ENCODE results near the gene UTS2R.

UTS2R gene

DNA sequence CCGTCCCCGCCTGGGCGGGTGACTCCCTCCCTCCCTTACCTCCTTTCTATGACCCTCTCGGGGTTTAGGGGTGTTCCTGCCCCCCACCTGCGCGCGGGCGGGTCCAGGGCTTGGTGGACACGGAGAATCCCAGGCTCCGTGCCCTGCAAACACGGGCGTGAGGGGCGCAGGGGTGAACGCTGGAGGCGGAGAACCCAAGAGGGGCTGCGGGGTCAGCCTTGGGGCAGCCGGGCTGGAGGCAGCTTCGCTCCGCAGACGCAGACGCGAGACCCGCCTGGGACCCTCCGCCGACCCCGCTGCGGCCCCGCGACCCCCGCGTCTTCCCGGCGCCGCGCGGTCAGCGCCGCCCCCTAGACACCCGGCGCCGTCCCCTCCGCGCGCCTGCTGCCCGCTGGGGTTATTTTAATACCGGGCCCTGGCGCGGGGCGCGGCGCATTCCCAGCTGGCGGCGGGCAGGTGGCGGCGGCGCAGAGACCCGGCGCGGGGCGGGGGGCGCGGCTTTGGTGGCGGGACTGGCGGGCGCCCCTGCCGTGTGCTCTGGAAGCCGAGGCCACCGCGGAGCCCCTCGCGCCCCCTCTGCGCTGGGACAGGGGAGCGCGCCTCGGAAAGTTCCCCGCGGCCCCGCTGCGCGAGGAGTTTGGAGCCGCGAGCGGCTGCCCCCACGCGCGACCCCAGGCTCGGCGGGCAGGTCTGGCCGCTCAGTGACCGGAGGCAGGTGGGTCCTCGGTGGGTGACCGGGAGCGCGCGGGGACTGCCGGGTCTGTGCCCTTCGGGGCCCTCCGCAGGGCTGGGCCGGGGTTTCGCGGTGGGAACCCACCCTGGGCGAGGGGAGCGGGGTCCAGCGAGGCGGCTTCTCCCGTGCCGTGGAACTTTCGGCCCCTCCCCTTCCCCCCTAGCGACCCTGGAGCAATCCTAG, at the start of gene UTS2R:
TSS of gene UTS2R (plus strand) at position 433 of the 916 bp plus-strand sequence. CDS start 2,560 bp downstream, outside the sequence.
- DNase-seq (ENCODE audit: low read depth) = no peak

DNA sequence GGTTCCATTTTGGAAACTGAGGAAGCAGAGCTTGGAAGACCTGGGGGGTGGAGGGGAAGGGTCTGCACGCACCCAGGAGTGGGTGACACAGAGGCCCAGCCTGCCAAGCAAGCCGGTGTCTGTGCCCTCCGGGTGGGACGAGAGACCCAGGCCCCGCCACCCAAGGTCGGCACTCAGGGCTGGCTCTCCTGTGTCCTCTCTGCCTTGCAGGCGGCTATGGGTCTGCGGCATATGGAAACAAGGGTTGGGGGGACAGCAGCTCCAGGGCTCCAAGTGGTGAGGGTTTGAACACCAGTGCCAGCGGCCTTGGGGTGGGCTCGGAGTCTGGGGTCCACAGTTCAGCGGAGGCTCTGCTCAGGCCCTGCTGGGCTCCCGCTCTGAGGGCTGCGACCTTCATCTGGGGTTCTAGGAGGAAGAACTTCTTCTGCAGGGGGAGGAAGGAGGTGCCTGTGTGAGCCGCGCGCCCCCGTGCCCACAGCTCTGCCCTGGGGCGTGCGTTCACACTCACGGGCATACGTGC, 49.6 kb upstream of the UTS2R start:
- DNase-seq (ENCODE audit: low read depth) = no peak

DNA sequence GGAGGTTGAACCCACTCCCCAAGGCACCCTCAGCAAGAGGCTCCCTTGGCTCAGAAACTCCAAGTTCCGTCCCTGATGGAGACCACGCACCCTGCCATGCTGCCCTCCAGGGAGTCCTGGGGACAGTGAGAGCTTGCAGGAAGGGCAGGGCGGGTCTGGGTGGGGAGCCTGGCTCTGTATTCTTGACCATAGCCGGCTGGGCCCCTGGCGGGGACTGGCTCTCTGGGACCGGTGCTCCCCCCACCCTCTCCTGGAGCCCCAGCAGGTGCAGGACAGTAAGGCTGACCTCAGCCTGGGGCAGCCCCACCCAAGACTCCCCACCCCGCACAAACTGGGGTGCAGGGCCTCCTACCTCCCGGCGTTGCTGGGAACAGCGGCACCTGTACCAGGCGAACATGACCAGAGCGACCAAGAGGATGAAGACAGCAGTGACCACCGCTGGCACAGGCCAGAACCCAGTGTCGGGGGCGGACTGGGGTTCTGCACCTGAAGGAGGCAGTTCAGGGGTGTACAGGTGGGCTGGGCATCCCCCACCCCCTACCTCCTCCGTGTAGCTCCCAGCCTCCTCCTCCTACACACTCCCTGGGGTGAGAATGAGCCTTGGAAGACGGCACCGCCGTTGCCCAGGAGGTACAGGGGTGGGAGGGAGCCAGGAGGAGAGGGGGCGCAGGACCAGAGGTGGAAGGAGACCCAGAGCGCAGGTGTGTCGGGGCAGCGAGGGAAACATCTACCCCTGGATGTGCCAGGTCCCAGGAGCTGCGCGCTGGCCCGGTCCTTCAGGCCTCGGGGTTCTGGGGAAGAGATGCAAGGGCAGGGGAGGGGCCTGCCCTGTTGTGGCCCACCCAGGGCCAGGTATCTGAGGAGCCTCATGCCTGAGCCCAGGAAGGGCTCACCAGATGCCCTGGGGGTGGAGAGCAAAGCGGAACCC, 48.8 kb upstream of the UTS2R start:
- no peak for DNase-seq (ENCODE audit: low read depth)

DNA sequence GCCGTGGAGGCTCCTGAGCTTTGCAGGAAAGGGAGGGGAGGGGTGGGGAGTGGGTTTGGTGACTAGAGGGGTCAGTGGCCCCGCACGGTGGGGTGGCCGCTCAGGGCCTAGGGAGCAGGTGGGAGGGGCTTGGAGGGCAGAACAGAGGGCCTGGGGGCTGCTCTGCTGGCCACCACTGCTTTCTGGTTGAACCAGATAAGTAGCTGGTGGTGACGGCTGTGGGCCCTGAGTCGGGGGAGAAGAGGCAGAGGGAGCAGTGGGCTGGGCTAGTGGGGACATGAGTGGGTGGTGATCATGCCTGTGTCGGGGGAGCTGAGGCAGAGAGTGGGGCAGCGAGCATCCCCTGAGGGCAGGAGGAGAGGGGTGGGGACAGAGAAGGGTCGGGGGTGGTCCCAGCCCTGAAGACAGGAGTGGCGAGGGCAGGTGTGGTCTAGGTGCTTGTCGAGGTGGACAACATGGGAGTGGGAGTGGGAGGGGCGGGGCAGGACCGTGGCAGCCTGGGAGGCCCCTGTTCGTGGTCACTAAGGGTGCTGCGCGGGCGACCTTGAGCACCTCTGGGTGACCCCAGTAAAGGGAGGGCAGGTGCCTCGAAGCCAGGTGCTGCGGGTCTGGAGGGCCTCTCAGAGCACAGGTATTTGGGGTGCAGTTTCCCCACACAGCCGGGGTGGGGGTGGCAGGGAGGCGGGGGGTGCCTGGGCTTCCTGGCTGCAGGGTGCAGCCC, 47.9 kb upstream of the UTS2R start:
- no peak for DNase-seq (ENCODE audit: low read depth)

GRCh38 chr17:82324566-82325285, 46.8 kb upstream of the UTS2R start:
- no peak for DNase-seq (ENCODE audit: low read depth)

DNA sequence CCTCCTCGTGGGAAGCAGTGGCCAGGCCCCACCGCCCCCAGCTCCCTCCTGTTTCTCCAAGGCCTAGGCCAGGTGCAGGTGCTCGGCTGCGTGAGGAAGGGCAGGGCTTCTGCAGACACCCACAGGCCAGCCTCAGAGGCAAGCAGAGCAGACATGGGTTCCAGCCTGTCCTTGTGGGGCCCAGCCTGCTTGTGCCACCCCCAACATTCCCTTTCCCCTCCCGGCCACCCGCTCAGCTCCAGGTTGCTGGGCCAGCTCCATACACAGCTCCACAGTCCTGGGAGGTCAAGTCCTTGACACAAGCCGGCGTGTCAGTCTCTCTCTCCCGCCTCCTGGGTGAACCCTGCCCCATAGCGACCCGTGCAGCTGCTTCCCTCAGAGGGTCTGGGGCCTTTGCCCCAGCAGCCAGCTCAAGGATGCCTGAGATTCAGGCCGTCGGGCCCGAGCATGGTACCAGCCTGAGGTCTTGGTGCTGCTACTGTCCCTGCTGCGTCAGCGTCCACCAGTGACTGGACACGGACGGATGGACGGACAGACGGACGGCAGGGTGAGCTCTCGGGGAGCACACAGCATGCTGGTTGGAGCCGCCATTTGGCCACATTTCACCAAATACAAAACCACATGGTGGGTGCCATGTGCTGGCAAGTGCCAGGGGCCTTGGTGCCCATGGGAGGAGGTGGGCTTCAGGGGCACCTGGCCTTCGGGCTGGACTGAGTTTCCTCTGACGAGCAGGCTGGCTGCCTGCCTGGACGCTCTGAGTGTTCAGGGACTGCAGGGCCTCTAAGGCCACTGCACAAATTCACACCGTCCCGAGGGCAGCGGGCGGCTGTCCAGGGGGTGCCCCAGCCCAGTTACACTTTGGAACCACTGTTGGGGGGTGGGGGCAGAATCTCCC, 46.0 kb upstream of the UTS2R start:
- no peak for DNase-seq (ENCODE audit: low read depth)

DNA sequence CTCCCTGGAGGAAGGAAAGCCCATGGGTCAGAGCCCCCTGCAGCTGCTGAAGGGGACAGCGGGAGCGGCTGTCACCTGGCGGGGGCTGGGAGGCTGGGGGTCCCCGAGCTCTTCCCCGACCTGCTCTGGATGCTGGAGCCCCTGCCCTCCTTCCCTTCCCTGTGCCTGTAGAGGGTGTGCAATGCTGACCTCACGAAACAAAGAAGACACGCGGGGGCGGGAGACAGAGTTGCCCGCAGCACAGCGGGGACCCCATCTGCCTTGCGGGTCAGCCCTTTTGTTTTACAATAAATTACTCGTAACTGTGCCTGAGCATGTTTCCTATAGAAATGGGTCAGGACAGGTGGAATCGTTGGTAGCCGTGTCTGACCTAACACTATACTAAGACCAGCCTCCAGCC, 44.3 kb upstream of the UTS2R start:
- DNase-seq (ENCODE audit: low read depth) = no peak

- no peak for DNase-seq (ENCODE audit: low read depth)
These were observed 43.8 kb upstream of the UTS2R start for GRCh38 chr17:82327757-82328140.

DNA sequence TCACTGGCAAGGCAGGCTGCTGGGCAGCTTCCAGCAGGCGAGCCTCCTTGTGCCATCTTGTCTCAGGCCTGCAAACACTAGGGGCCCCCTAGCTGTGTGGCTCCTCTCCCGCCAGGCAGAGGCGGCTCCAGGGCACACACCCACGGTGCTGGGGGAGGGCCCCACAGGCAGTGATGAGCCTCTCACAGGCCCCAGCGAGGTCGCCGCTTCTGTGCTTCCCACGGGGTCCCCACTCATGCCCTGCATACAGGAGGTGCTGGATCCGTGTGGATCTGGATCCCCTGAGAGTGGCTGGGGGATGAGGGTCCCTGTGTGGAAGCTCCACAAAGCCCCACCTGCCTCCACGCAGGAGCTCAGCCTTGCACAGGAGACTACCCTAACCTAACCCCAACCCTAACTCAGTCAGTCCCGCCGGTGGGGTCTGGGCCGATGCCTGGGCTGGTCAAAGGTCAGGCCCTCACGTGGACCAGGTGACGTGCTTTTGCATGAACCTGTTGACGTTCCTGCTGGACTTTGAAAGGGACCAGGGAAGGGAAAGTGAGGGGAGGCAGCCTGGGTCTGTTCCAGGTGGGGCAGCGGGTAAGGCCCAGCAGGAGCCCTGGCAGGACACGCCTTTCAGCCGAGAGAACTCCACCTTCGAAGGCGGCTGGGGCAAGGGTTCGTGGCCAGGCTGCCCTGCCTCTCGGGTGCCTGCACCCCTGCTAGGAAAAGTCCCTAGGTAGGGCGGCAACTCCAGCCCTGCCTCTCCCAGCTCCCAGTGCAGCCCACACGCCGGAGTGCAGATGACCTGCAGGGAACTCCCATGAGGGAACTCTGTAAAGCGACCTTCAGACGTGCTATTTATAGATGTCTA, 43.2 kb upstream of the UTS2R start:
- no peak for DNase-seq (ENCODE audit: low read depth)

- DNase-seq (ENCODE audit: low read depth) = no peak
These were observed 42.5 kb upstream of the UTS2R start for GRCh38 chr17:82328994-82329507.

DNA sequence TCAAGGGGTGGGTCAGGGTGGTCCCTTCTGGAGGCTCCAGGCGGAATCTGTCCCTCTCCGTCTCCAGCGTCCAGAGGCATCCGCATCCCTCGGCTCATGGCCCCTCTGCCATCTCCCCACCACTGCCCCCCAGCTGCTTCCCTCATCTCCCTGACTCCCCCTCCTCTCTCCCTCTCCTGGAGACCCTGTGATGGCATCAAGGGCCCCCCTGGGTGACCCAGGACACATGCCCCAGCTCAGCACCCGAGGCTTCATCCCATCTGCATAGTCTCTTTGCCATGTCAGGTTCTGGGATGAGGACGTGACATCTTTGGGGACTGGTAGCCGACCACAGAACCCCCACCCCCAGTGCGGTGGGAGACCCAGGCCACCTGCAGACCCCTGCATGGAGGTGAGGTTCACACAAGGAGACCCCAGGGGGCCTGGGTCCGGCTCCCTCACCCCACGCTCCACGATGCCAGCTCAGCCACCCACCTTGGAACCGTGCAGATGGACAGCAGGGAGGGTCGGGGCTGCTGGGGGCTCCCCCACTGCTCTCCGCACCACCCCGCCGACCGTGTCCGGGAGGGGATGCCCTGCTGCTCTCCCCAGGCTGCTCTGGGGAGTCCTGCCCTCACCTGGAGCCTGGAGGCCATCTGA, 41.8 kb upstream of the UTS2R start:
- DNase-seq (ENCODE audit: low read depth) = no peak

- no peak for DNase-seq (ENCODE audit: low read depth)
These were observed 41.0 kb upstream of the UTS2R start for GRCh38 chr17:82330322-82331239.

DNA sequence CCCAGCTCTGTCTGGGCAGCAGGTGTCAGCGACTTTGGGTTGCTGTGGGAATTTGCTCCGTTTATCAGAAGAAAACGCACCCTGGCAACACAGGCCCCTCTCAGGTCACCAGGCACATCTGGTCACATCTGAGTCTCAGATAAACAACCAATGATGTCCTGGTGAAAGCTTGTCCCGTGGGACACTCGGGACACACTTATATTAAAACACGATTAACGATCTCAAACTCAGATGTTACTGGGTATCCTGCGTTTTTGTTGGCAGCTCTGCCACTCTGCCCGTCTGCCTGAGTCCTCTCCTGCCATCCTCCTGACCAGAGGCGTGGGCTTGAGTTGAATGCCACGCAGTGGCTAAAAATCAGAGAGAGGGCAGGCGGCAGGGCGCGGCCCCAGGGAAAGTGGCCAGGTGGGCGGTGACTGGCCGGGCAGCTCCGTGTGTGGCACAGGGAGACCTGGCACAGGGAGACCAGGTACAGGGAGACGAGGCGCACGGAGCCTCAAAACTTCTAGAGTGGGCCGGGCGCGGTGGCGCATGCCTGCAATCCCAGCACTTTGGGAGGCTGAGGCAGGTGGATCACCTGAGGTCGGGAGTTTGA, 40.1 kb upstream of the UTS2R start:
- DNase-seq (ENCODE audit: low read depth) = no peak

DNA sequence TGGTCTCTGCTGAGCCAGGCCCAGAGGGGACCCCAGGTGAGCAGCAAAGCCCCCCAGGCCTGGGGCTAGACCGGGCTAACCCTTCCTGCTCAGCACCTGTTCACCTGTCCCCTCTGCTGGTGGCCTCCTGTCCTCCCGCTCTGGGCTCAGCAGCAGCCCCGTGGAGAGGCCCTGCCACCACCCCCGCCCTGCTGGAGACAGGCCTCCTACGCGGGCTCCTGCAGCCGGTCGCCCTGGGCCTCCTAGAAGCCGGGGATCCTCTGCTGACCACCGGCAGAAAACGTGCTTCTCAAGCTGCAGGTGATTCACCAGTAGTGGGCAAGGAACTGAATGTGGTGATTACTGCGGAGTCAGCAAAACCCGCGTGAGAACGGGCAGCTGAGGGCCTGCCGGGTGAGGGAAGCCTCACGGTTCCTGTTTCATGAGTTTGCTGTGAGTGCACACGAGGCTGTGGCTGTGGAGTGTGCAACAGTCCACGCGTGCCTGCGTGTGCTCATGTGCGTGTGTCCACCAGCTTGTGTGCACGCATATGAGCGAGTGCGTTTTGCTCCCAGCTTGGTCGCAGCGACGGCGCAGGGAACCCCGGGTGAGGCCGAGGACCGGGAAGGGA, 38.8 kb upstream of the UTS2R start:
- DNase-seq (ENCODE audit: low read depth) = no peak

GRCh38 chr17:82333279-82334171, 38.0 kb upstream of the UTS2R start, which contains the start of gene SECTM1:
TSS of gene SECTM1 (minus strand) at chr17:82333766. CDS start at chr17:82327240, 6,526 bp downstream.
- no peak for DNase-seq (ENCODE audit: low read depth)

Data from GM04504 (cell line).